HPDE6-E6E7 (cell line): Measurements from ENCODE around the gene TMEM221.
"Not testable (repeated sequence)": the region's sequence is repeated elsewhere in the genome, so short reads cannot be mapped to it uniquely, and the experiment has no call there.

Experiments
- DNase-seq: peaks from one replicate; pipeline ENCODE4 v3.0.0; 2011; ENCODE audit warnings: missing footprints; ENCODE audit errors: extremely low spot score

TMEM221 gene

GRCh38 chr19:17448131-17448967 is at the start of gene TMEM221:
TMEM221 (minus strand) TSS chr19:17448668; CDS start chr19:17448462, 206 bp downstream.
- no peak for DNase-seq

- DNase-seq = no peak
Observed at GRCh38 chr19:17497149-17497798, 48.8 kb upstream of the TMEM221 start.

GRCh38 chr19:17496337-17496997 is 48.0 kb upstream of the TMEM221 start:
- peak; percentile 62 for DNase-seq

GRCh38 chr19:17495639-17496296 is 47.3 kb upstream of the TMEM221 start:
- no peak for DNase-seq

- DNase-seq = no peak
Observed at GRCh38 chr19:17491287-17491686, 42.8 kb upstream of the TMEM221 start.

- no peak for DNase-seq
Observed at GRCh38 chr19:17490411-17490810, 41.9 kb upstream of the TMEM221 start.

GRCh38 chr19:17489392-17490030 is 41.0 kb upstream of the TMEM221 start:
- no peak for DNase-seq

GRCh38 chr19:17488593-17489391 is 40.3 kb upstream of the TMEM221 start:
- no peak for DNase-seq

- DNase-seq = no peak
Observed at GRCh38 chr19:17487284-17488121, 39.0 kb upstream of the TMEM221 start.

GRCh38 chr19:17486545-17487240 is 38.2 kb upstream of the TMEM221 start:
- no peak for DNase-seq

GRCh38 chr19:17484520-17485185 is 36.2 kb upstream of the TMEM221 start:
- DNase-seq = no peak

GRCh38 chr19:17483605-17484002 is 35.1 kb upstream of the TMEM221 start:
- no peak for DNase-seq

- DNase-seq = no peak
Observed at GRCh38 chr19:17482877-17483604, 34.6 kb upstream of the TMEM221 start.

- DNase-seq = no peak
Observed at GRCh38 chr19:17481986-17482385, 33.5 kb upstream of the TMEM221 start.

GRCh38 chr19:17479325-17479791 is 30.9 kb upstream of the TMEM221 start:
- no peak for DNase-seq

GRCh38 chr19:17475541-17476115 is 27.2 kb upstream of the TMEM221 start:
- DNase-seq = no peak

- not testable (repeated sequence) for DNase-seq
Observed at GRCh38 chr19:17475011-17475540, 26.6 kb upstream of the TMEM221 start.
